Testis (tissue), 3 donors: ENCODE results near the gene NUCKS1. TPM values are rescaled to one million over a fixed set of nuclear protein-coding genes. Genes with fewer than 3 reads are reported as not detected.

ENCODE experiments used
- DNase-seq: peaks from one replicate; pipeline ENCODE4 v3.0.0-alpha.2; 2019
- H3K27ac ChIP-seq, 2 donors: fragments of 200-600 bp; sonication (generic); one replicate each; pipeline ENCODE4 v1.5.1; 2019
- H3K27me3 ChIP-seq: fragments of 200-600 bp; sonication (generic); one replicate; pipeline ENCODE4 v1.5.1; 2019
- H3K36me3 ChIP-seq: fragments of 200-600 bp; sonication (generic); one replicate; pipeline ENCODE4 v1.5.1; 2017; ENCODE audit warnings: low read depth; ENCODE audit errors: missing control alignments
- H3K4me1 ChIP-seq: fragments of 200-600 bp; sonication (generic); one replicate; pipeline ENCODE4 v1.5.1; 2019
- H3K4me3 ChIP-seq, 2 donors: fragments of 200-600 bp; sonication (generic); one replicate each; pipeline ENCODE4 v1.5.1; 2017 to 2019
- H3K9me3 ChIP-seq: fragments of 200-600 bp; sonication (generic); one replicate; pipeline ENCODE4 v1.5.1; 2017
- POLR2A ChIP-seq: fragments of 450-650 bp; IDR thresholded peaks from one replicate; pipeline ENCODE4 v1.6.1; 2017; ENCODE audit warnings: antibody characterized with exemption, mild to moderate bottlenecking, moderate library complexity
- WGBS, 2 donors: methylation state at CpG; one replicate each; pipeline ENCODE4 v1.1.5; 2018; 5-methylcytosine and 5-hydroxymethylcytosine counted together
- intact Hi-C: fragments of 100-400 bp; cut with DNase I; formaldehyde crosslinking; loops from one replicate; pipeline ENCODE4 v1.15.1; 2023; ENCODE audit warnings: low total_unique reads
- polyA plus RNA-seq: library from polyadenylated mRNA; stranded (reverse); fragments of 350-450 nt; fragmentation: Illumina TruSeq; extraction: RNeasy Lipid Tissue Mini Kit (QIAGEN cat#74804); gene quantifications from one replicate; pipeline ENCODE4 v1.2.3, GENCODE V29; 2014; ENCODE audit warnings: low read depth, low replicate concordance; ENCODE audit not compliant: insufficient read depth
- total RNA-seq, 2 donors: library from RNA; depleted of rRNA; stranded (reverse); fragments of >200 nt; gene quantifications; one replicate each; pipeline ENCODE4 v1.2.3, GENCODE V29; 2016
- TF ChIP-seq, protein P1 (sequence below), 3 experiments: fragments of 450-650 bp in 2 of 3; fragments of 200-600 bp in 1 of 3; sonication (generic) in 1 of 3; IDR thresholded peaks; one replicate each; pipeline ENCODE4 v1.5.1; 2016 to 2019; ENCODE audit warnings: antibody characterized with exemption in 3 of 3, mild to moderate bottlenecking in 2 of 3, moderate library complexity in 1 of 3

Gene NUCKS1
- total and polyA plus RNA-seq, 3 donors from 2014 or later = 57.7 to 98.6 (median 66.3) TPM

DNA sequence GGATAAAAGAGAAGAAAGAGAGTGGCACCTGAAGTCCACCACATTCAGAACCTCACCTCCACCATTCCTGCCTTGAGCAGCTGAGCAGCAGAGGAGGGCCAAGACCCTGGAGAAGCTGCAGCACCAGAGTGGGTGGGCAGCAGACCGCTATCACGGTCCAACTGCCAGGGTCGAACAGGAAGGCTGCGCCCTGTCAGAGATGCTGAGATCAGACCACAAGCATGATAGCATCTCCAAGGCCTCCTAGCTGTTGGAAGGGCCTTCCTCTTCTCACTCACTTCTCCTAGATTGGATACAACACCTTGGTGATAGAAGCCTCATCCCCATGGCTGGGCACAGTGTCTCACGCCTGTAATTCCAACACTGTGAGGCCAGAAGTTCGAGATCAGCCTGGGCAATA is 57.6 kb downstream of the NUCKS1 start:
- Histone ChIP-seq H3K4me1 (no peaks in the 10 kb centered on the region), H3K4me3 (no peak overlapping the region), H3K27ac (no peak overlapping the region), H3K27me3 (no peaks in the 10 kb centered on the region), H3K36me3 (no peaks in the 10 kb centered on the region), H3K9me3 (no peaks in the 10 kb centered on the region)
- 92 to 93% methylated on average over 6 of the region's 6 CpGs for WGBS, 2 donors
- intact Hi-C loops = no loop called here
- no peak for DNase-seq
- no peak for TF ChIP-seq POLR2A
- TF ChIP-seq, protein P1, sequence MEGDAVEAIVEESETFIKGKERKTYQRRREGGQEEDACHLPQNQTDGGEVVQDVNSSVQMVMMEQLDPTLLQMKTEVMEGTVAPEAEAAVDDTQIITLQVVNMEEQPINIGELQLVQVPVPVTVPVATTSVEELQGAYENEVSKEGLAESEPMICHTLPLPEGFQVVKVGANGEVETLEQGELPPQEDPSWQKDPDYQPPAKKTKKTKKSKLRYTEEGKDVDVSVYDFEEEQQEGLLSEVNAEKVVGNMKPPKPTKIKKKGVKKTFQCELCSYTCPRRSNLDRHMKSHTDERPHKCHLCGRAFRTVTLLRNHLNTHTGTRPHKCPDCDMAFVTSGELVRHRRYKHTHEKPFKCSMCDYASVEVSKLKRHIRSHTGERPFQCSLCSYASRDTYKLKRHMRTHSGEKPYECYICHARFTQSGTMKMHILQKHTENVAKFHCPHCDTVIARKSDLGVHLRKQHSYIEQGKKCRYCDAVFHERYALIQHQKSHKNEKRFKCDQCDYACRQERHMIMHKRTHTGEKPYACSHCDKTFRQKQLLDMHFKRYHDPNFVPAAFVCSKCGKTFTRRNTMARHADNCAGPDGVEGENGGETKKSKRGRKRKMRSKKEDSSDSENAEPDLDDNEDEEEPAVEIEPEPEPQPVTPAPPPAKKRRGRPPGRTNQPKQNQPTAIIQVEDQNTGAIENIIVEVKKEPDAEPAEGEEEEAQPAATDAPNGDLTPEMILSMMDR (IDR thresholded peaks at IDR 0.05) = no peak

DNA sequence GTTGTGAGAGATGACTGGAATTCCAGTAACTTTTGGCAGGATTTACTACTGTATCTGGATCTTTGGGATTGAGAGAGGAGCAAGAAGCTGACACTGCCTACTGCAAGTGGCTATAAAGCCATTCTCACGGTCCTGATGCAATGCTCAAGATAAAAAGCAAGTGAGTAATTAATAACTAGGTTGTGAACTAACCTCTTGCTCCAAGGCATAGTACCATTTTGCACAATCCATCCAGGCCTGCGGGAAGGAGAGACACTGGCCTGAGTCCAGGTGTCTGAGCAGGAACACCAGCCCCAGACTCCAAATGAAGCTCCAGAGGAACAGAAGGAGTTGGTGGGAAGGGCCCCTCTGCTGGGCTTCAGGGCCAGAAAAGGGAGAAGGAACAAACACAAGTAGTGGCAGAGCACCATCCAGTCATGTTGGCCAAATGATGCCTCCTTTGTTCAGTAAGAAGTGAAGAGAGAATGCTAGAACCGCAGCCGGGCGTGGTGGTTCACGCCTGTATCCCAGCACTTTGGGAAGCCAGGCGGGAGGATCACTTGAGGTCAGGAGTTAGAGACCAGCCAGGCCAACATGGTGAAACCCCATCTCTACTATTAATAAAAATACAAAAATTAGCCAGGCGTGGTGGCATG is 59.7 kb downstream of the NUCKS1 start:
- no peak for DNase-seq
- Histone ChIP-seq H3K27ac (no peak overlapping the region), H3K4me1 (no peaks in the 10 kb centered on the region), H3K27me3 (no peaks in the 10 kb centered on the region), H3K36me3 (no peaks in the 10 kb centered on the region), H3K4me3 (no peak overlapping the region), H3K9me3 (no peaks in the 10 kb centered on the region)
- TF ChIP-seq, protein P1 (IDR thresholded peaks at IDR 0.05) = no peak
- no peak for TF ChIP-seq POLR2A
- intact Hi-C loops = no loop called here
- 84 to 85% methylated on average over 8 of the region's 8 CpGs for WGBS, 2 donors

DNA sequence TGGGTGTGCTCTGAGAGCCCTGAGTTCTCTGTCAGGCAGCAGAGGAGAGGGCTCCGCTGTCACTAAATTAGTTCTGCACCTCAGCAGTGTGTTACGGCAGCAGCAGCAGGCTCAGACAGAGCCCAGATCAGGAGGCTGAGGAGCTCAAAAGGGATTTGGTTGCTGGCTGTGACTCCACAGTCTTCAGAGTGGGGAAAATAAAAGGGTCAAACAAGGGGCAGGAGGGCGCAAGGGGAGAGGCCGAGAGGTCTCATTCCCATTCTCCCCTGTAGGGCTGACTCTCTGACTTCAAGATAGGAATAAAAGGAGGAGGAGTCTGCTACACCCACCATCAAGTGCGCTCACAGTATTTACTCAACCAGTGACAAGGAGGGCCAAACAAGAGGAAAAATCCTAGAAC is 60.5 kb downstream of the NUCKS1 start:
- Histone ChIP-seq H3K4me3 (no peak overlapping the region), H3K36me3 (no peaks in the 10 kb centered on the region), H3K9me3 (no peaks in the 10 kb centered on the region), H3K27me3 (no peaks in the 10 kb centered on the region), H3K4me1 (no peaks in the 10 kb centered on the region), H3K27ac (no peak overlapping the region)
- TF ChIP-seq POLR2A = no peak
- TF ChIP-seq, protein P1 (IDR thresholded peaks at IDR 0.05) = no peak
- no peak for DNase-seq
- intact Hi-C loops = no loop called here
- 88 to 95% methylated on average over 5 of the region's 5 CpGs for WGBS, 2 donors

DNA sequence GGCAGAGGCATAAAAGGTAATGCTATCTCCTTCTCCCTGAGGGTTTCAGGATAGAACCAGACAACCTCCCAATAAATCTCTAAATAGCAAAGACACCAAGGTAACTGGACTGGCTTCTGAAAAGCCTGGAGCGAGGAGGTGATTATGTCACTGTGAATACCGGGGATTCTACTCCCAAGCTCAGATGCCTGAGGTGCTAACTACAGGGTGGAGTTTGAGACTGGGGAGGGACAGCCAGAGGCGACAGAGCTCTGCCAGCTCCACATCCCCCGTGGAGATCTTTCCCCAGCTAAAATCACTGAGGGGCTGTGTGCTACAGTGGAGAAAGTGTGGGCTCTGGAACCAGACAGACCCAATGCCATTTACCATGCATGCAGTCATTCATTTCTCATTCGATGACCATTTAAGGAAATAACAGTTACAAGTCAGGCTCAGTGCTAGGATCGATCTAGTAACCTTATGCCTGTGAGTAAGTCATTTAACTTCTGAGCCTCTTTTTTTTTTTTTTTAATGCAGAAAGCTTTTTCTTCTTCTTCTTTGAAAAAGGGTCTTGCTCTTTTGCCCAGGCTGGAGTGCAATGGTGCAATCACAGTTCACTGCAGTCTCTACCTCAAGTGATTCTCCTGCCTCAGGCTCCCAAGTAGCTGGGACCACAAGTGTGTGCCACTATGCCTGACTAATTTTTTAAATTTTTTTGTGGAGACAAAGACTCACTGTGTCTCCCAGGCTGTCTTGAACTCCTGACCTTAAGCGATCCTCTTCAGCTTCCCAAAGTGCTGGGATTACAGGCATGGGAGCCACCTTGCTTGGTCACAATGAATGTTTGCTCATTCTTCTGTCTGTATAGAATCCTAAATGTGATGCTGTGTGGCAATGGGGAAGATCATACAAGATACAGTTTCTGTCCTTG is 61.6 kb downstream of the NUCKS1 start:
- DNase-seq = no peak

More for the DNA sequence above, 61.6 kb downstream of the NUCKS1 start:
- Histone ChIP-seq H3K27ac (no peak overlapping the region), H3K4me3 (no peak overlapping the region), H3K9me3 (no peaks in the 10 kb centered on the region), H3K36me3 (no peaks in the 10 kb centered on the region), H3K4me1 (no peaks in the 10 kb centered on the region), H3K27me3 (no peaks in the 10 kb centered on the region)
- TF ChIP-seq, protein P1 (IDR thresholded peaks at IDR 0.05) = no peak
- no peak for TF ChIP-seq POLR2A
- intact Hi-C loops = no loop called here
- WGBS, 2 donors = 77 to 79% methylated on average over 7 of the region's 7 CpGs
